Ovary (tissue), 3 donors: ENCODE results near the gene DGKG.

Source experiments
- POLR2A ChIP-seq: fragments of 450-650 bp; IDR thresholded peaks from one replicate; pipeline ENCODE4 v1.6.1; 2017; ENCODE audit warnings: antibody characterized with exemption, mild to moderate bottlenecking, moderate library complexity
- TF ChIP-seq, protein P1 (sequence below), 3 donors: fragments of 450-650 bp in 2 of 3; fragments of 200-600 bp in 1 of 3; IDR thresholded peaks; one replicate each; pipeline versions ENCODE4 v1.5.1 to v1.8.0; 2016 to 2022; ENCODE audit warnings: antibody characterized with exemption in 3 of 3, mild to moderate bottlenecking in 1 of 3
- donor health status: DM: no; HTN: no; CAD: no.

DNA sequence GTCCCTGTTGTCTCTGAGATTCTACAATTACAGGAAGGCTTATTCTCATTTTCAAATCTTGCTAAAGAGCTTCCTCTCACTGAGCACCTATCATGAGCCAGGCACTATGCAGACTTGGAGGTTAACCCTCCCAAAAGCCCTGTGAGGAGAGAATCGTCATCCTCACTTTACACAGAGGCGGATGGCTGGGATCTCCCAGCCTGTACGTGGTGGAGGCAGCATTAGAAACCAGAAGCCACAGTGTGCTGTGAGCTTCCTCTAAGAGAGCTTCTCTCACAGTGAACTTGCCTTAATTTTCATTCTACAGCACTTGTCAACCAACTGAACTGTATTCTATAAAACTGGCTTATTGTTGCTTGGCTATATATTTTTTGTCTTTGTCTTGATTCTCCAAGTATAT lies 6.1 kb upstream of the DGKG start:
- no peak for TF ChIP-seq POLR2A
- TF ChIP-seq, protein P1, sequence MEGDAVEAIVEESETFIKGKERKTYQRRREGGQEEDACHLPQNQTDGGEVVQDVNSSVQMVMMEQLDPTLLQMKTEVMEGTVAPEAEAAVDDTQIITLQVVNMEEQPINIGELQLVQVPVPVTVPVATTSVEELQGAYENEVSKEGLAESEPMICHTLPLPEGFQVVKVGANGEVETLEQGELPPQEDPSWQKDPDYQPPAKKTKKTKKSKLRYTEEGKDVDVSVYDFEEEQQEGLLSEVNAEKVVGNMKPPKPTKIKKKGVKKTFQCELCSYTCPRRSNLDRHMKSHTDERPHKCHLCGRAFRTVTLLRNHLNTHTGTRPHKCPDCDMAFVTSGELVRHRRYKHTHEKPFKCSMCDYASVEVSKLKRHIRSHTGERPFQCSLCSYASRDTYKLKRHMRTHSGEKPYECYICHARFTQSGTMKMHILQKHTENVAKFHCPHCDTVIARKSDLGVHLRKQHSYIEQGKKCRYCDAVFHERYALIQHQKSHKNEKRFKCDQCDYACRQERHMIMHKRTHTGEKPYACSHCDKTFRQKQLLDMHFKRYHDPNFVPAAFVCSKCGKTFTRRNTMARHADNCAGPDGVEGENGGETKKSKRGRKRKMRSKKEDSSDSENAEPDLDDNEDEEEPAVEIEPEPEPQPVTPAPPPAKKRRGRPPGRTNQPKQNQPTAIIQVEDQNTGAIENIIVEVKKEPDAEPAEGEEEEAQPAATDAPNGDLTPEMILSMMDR (IDR thresholded peaks at IDR 0.05): no peak
